EH (cell line): ENCODE data around the gene EGFR.

Source experiments
- DNase-seq: peaks from one replicate; pipeline ENCODE4 v3.0.0-alpha.2; 2015; ENCODE audit warnings: low read depth

Gene EGFR

DNA sequence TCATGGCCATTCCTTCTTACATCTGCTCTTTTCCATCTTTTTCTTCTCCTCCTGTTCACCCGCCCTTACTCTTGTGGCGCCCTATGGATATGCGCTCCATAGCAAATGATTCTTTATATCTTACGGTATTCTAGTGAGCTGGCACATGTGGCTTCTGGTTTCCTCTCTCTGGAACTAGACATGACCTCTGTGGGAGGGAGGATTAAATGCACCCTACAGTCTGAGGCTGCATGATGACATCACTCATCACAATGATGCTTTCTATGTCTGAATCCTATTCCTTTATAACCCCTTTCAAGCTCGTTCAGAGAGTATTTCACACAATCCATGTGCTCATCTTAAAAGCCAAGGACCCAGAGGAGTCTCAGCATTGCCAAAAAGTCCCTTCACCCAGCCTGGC, 153.3 kb downstream of the EGFR start:
- no peak for DNase-seq

DNA sequence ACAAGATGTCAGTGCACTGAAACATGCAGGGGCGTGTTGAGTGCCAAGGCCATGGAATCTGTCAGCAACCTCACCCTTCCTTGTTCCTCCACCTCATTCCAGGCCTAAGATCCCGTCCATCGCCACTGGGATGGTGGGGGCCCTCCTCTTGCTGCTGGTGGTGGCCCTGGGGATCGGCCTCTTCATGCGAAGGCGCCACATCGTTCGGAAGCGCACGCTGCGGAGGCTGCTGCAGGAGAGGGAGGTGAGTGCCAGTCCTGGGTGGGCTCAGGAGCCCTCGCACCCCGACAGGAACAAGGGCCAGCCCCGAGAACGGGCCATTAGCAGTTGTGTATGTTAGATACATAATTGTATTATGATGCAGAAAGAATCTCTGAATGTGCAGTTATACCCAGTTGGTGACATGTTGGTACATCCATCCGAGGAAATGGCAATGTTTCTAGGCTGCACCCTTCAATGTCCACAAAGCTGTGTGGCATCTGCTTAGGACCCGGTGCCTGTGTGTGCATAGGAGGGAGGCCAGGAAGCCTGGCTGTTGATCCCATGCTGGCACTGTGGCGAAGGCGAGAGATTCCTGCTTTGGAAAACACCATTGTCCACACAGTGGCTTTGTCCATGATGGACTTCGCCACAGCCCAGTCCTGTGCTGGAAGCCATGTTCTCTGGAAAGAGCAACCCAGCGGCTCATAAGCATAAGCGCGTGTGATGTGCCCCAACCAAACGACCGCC, 154.2 kb downstream of the EGFR start:
- no peak for DNase-seq

DNA sequence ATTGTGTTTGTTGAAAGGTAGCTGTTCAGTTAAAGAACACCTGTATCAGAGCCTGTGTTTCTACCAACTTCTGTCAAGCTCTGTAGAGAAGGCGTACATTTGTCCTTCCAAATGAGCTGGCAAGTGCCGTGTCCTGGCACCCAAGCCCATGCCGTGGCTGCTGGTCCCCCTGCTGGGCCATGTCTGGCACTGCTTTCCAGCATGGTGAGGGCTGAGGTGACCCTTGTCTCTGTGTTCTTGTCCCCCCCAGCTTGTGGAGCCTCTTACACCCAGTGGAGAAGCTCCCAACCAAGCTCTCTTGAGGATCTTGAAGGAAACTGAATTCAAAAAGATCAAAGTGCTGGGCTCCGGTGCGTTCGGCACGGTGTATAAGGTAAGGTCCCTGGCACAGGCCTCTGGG, 154.9 kb downstream of the EGFR start:
- DNase-seq = no peak

DNA sequence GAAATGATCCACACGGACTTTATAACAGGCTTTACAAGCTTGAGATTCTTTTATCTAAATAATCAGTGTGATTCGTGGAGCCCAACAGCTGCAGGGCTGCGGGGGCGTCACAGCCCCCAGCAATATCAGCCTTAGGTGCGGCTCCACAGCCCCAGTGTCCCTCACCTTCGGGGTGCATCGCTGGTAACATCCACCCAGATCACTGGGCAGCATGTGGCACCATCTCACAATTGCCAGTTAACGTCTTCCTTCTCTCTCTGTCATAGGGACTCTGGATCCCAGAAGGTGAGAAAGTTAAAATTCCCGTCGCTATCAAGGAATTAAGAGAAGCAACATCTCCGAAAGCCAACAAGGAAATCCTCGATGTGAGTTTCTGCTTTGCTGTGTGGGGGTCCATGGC, 155.6 kb downstream of the EGFR start:
- DNase-seq = no peak

DNA sequence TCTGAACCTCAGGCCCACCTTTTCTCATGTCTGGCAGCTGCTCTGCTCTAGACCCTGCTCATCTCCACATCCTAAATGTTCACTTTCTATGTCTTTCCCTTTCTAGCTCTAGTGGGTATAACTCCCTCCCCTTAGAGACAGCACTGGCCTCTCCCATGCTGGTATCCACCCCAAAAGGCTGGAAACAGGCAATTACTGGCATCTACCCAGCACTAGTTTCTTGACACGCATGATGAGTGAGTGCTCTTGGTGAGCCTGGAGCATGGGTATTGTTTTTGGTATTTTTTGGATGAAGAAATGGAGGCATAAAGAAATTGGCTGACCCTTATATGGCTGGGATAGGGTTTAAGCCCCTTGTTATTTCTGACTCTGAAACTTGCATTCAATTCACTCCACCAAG, 156.0 kb downstream of the EGFR start:
- DNase-seq = no peak

DNA sequence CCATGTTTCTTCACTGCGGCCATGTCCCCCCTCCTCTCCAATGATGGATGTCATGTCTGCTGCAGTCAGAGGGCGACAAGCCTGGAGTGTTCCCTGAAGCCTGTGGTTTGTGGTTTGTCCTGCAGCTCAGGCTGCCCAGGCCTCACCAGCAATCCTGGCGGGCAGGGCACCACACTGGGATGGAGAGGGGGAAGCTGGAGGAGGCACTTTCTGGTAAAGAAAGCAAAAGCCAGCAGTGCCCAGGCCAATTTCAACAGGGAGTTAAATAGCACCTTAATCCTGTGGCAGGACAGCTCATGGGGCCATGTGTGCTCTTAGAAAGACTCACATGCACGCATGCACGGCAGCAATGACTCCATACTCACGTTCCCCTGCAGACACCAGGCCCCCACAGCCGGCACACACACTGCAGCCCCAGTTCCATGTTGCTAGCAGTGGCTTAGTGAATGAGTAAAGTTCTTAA, 158.3 kb downstream of the EGFR start:
- DNase-seq = no peak

DNA sequence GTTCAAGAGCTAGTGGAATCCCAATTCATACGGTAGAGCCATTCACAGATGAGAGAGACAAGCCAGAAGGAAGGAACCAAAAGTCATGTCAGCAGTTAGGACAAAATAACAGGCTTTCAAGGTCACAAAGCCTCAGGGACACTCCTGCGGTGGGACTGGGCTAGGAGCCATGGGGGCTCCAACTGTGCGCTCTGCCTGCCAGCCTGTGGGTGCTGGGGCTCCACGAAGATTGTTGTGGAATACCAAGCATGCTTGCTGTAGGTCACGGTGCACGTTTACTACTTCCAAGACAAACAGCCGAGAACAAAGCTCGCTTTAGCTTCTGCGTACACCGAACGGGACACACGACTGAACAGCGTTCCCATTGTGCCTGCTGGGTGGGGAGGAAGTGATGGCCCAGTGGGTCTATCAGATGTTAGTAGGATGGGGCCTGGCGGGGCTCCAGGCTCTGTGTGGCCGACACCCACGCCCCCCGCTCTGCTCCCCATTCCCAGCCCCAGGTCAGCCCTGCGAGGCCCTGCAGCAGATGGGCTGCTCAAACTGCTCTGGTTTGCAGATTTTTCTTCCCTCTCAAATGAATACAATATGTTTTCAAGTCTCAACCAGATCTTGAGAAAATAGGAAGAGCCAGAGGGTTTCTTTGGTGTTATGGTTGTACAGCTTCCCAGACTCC, 158.9 kb downstream of the EGFR start:
- DNase-seq = no peak

DNA sequence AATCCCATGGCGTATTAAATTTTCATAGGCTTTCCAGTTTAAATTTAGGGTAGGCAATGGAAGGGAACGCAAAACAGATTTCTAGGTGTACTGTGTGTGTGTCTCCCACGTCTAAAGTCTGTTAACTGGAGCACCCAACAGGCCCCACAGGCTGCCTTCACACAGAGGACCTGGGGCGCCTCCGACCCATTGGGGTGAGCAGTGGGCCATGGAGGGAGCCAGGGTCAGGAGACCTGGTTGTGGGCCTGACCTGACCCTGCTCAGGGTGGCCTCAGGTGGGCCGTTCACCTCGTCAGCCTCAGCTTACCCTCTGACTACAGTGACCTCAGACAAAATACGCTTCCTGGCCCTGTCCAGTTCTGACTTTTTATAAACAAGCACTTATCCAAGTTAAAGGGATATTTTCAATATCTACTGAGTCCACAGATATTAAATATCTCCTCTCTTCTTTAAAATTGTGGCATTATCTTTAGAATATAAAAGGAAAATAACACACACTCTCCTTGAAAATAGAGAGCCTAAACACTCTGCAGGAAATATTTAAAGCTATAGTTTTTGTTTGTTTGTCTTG, 159.6 kb downstream of the EGFR start:
- DNase-seq = no peak

DNA sequence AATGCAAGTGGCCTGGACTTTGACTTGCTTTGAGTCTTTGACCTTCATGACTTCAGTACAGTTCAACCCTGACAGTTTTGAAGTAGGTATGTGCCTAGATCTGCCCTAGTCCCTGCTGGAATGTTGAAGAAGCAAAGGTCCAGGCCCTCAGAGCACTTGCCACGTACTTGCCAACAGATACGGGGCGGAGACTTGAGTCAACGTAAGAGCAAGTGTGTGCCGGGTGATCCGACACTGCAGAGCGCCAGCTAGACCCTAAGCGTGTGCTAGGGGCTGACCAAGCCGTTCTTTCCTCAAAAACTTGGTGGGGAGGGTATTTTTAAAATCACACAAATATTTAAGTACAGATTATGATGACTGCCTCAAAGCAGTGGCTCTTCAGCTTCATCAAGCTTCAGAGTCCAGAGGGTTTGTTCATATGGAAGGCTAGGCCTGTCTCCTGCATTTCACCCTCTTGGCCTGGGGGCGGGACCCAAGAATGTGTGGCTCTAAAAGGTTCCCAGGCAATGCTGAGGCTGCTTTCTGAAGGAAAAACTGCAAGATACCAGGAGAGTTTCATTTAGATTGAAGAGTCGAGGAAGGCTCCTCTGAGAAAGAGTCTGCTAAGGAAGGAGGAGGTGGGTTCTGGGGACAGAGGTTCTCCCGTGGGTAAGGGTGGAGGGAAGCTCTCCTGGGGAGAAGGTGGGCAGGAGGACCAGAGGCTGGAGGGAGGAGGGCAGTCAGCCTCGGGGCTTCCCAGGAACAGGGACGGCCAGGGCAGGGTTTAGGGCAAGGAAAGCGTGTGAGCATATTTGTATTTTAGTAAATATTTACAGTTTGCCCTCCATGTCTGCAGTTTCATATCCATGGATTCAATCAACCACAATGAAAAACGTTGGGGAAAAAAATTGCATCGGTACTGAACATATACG, 160.3 kb downstream of the EGFR start:
- DNase-seq = peak; percentile 19

DNA sequence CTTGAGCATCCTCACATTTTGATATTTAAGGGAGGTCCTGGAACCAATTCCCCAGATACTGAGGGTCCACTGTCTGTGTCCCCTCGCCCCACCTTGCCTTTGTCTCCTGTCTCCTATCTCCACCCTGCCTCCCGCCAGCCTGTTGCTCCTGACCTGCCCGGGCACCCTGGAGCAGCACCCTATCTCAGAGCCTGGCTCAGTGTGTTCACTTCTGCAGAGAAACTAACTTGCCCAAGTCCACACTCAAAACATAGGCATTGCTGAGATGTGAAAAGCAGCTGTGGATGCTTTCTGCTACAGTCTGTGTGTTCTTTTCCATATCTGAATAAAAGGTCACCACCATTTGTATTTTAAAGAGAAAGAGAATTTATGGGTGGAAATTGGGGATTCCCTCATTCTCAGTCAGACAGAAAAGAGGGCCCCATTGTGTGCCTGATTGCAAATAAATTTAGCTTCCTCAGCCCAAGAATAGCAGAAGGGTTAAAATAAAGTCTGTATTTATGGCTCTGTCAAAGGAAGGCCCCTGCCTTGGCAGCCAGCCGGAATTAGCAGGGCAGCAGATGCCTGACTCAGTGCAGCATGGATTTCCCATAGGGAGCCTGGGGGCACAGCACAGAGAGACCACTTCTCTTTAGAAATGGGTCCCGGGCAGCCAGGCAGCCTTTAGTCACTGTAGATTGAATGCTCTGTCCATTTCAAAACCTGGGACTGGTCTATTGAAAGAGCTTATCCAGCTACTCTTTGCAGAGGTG, 161.3 kb downstream of the EGFR start:
- DNase-seq = peak; percentile 57

DNA sequence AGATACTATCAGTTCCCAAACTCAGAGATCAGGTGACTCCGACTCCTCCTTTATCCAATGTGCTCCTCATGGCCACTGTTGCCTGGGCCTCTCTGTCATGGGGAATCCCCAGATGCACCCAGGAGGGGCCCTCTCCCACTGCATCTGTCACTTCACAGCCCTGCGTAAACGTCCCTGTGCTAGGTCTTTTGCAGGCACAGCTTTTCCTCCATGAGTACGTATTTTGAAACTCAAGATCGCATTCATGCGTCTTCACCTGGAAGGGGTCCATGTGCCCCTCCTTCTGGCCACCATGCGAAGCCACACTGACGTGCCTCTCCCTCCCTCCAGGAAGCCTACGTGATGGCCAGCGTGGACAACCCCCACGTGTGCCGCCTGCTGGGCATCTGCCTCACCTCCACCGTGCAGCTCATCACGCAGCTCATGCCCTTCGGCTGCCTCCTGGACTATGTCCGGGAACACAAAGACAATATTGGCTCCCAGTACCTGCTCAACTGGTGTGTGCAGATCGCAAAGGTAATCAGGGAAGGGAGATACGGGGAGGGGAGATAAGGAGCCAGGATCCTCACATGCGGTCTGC, 162.2 kb downstream of the EGFR start:
- no peak for DNase-seq

DNA sequence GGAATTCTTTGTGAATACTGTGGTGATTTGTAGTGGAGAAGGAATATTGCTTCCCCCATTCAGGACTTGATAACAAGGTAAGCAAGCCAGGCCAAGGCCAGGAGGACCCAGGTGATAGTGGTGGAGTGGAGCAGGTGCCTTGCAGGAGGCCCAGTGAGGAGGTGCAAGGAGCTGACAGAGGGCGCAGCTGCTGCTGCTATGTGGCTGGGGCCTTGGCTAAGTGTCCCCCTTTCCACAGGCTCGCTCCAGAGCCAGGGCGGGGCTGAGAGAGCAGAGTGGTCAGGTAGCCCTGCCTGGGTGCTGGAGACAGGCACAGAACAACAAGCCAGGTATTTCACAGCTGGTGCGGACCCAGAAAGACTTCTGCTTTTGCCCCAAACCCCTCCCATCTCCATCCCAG, 162.9 kb downstream of the EGFR start:
- no peak for DNase-seq

DNA sequence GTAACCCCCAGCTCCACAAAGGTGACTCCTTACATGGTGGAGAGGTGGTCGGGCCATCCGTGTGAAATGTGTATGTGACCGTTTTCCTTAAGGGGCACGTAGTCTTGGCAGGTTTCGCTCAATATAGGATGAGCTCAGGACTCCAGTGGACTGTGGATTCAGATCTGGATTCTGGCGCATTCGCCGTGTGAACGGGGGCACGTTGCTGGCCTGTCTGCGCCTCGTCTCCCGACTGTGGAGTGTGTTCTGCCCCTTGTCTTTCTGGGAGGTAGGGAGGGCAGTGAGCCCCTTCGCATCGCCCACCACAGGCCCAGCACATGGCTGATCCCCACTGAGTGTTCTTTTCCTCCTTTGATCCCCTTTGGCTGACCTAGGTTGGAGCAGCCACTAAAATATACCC, 165.1 kb downstream of the EGFR start:
- no peak for DNase-seq

DNA sequence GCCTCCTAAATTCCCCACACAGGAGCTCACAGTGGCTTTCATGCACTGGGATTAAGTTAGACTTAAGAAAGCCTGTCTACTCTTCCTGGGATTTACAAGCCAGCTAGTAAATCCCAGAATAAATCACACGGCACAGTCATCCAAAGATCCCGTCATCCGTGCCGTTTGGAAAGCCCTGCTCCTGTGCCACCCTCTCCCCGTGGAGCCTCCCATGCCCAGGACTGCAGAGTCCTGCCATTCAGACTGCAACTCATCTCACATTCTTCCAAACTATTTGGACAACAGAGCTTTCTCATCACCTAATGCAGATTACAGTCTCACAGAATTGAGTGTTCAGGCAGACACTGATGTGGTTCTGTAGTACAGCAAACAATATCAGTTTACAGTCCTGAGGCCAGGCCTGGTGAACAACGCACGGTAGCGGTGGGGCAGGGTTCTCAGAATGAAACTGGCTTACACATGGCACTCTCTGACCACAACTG, 166.5 kb downstream of the EGFR start:
- DNase-seq = peak; percentile 59

DNA sequence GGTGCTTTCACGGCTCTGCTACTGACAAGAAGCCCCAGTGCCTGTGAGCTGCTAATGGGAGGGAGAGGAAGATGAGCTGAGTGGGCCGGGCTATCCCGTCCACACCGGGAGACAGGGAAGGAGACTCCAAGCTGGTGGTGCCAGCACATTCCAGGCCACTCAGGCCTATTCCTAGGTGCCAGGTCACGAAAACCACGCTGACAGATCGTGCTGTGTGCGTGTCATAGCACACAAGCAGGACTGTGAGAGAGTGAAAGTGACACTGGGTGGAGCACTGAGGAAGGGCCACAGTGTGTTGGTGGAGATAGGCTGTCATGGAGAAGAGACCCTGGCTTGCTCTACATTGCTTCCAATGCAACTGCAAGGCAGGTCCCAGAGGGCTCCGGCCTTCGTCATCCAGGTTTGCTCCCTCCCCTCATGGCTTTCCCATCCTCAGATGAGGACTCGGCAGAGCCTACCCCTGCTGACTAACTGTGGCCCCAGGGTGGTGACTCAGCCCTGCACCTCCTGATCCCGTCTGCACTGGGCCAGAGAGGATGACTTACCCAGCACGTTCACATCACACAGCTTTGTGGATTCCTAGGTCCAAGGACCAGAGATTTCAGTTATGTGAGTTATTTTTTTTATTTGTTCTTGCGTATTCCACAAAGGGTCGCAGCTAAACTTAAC, 167.3 kb downstream of the EGFR start:
- peak; percentile 98 for DNase-seq

DNA sequence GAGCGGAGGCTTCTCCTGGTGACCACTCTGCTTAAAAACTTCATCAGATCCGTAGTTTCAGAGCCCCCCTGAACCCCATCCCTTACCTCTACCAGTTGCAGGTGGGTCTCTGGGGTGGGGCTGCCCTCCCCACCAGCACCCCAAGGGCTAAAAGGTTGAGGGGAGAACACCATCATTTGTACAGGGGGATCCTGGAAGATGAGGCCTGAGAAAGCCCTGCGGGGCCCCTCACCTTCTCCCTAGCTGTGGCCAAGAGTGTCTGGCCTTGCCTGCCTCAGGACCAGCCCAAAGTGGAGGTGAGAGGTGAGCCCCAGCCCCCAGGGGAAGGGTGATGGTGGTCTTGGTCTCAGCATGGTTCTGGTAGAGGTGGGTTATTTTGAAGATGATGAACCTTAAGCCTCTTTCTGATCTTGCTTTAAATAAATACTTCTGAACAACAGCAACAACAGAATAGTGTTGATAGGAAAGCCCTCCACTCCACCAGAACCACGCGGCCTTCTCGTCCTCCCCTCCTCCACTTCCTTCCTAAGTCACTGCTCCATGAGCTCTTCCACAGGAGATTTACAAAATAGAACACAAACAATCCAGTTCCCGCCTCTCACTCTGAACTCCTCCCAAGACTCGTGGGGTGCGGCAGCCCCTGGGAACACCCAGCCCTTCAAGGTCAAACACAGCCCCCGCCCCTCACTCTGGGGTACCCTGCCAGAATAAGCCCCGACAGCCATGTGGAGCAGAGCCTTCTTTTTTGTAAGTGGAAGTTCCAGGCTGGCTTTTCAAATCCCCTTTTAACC, 169.1 kb downstream of the EGFR start:
- DNase-seq = no peak

DNA sequence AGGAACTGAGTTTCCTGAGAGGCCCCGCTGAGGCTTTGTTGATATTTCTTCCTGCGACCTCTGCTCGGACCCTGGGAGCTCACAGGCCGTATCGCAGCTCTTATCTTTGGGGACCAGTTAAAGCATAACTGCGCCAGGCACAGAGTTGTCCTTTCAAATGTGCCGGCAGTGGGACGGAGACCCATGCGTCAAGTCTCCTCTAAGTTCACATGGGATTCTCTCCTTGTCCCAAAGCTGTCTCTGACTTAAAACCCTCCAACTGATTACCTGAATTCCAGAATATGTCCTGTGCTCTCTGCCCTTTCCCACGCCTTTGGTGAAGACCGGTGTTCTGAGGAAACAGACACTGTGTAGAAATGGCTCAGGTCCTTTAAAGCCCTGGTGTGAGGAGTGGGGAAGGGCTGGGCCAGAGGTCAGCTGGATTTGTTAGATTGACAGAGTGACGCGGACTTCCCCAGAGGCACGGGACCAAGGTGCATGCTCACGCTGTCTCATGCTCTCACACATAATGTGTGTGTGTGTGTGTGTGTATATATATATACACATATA, 169.8 kb downstream of the EGFR start:
- DNase-seq = no peak

DNA sequence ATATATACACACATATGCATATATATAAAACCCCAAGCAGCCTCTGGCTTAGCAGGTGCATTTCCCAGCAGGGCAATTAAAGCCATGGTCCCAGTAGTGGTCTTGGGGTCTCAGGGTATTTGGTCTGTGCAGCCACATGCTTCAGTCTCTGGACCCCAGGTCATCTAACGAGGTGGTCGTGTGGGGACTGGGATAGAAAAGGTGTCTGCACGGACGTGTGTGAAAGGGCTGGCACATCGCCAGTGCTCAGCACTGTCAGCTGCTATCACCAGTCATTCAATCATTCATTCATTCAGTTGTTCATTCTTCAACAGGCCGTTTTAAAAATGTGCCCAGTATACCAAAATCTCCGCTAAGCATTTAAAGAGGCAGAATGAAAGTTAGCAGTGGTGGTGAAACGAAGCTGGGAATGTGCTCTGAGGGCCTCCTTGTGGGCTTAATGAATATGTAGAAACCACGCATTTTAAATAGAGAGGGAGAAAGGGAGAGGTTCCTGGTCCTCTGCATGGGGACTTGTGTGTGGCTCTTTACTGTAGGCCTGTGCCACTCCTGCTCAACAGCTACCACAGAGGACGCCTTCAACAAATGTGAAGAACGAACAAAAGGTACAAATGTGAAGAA, 170.4 kb downstream of the EGFR start:
- DNase-seq = no peak

DNA sequence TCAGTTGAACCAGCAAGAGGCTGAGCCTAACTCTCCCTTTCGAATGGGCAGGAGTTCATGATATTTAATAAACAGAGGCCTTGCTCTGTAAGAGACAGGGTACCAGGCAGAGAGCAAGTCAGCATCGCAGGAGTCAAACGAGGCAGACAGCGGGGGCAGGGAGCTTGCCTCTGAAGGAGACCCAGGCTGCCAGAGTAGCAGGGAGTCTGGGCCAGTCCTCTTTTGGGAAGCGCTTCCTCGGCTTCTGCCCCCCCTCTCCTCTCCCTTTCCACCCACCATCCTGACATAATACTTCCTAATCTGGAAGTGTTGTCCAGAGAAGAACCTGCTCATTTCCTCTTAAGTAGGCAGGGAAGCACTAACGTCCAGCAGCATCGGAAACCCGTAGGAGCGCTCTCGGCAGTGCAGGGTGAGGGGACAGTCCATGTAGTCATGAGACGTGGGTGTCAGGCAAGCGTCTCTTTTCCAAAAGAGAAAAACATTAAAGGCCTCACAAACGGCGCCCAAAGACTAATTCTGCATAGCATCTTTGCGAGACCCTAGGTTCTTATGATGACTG, 171.1 kb downstream of the EGFR start:
- no peak for DNase-seq
